Lung (tissue), 12 donors: Measurements from ENCODE around the gene FAM13A. TPM values are rescaled to one million over a fixed set of nuclear protein-coding genes. Genes with fewer than 3 reads are reported as not detected.

Experiments used
- ATAC-seq: fragments of 200-7000 bp; cut with Tn5 transposase; one replicate; pipeline ENCODE4 v1.9.1; 2020; ENCODE audit warnings: moderate number of reproducible peaks; ENCODE audit not compliant: insufficient read depth, low FRiP score
- DNase-seq, 3 donors: peaks; one replicate each; pipeline ENCODE4 v3.0.0-alpha.2; 2013 to 2017
- H3K27ac ChIP-seq, 2 donors: one replicate each; pipeline ENCODE4 v1.5.1; 2013; ENCODE audit warnings: mild to moderate bottlenecking in 2 of 2, moderate library complexity in 2 of 2, control low read depth in 1 of 2, inconsistent platforms in 1 of 2, low read depth in 1 of 2, low read length in 1 of 2
- H3K27me3 ChIP-seq, 3 donors: one replicate each; pipeline ENCODE4 v1.5.1; 2013; ENCODE audit warnings: low read length in 2 of 3; ENCODE audit not compliant: control insufficient read depth in 3 of 3, insufficient read depth in 3 of 3
- H3K36me3 ChIP-seq, 4 donors: one replicate each; pipeline ENCODE4 v1.5.1; 2013; ENCODE audit warnings: low read length in 4 of 4, mild to moderate bottlenecking in 1 of 4, moderate library complexity in 1 of 4; ENCODE audit not compliant: control insufficient read depth in 4 of 4, insufficient read depth in 4 of 4
- H3K4me1 ChIP-seq, 5 donors: one replicate each; pipeline ENCODE4 v1.5.1; 2013; ENCODE audit warnings: low read length in 5 of 5, mild to moderate bottlenecking in 2 of 5, moderate library complexity in 1 of 5; ENCODE audit not compliant: control insufficient read depth in 5 of 5, insufficient read depth in 5 of 5
- H3K4me3 ChIP-seq: one replicate; pipeline ENCODE4 v1.5.1; 2013; ENCODE audit warnings: mild to moderate bottlenecking, control low read depth, moderate library complexity
- H3K9ac ChIP-seq, 2 donors: one replicate each; pipeline ENCODE4 v1.5.1; 2013; ENCODE audit warnings: low read length in 2 of 2, control low read depth in 1 of 2; ENCODE audit not compliant: insufficient read depth in 1 of 2
- H3K9me3 ChIP-seq, 4 donors: one replicate each; pipeline ENCODE4 v1.5.1; 2013; ENCODE audit warnings: low read length in 3 of 4, mild to moderate bottlenecking in 1 of 4, moderate library complexity in 1 of 4; ENCODE audit not compliant: control insufficient read depth in 4 of 4, insufficient read depth in 3 of 4
- WGBS, 2 donors: extraction: QIAGEN DNeasy Blood & Tissue Kit; methylation state at CpG; one replicate each; pipeline ENCODE4 v1.1.7; 2013; 5-methylcytosine and 5-hydroxymethylcytosine counted together
- polyA plus RNA-seq, 2 donors: library from polyadenylated mRNA; stranded (reverse); fragments of 200-250 nt; gene quantifications; one replicate each; pipeline ENCODE4 v1.2.1, GENCODE V29; 2013
- total RNA-seq, 2 donors: library from RNA; depleted of rRNA in 1 of 2; stranded (reverse); fragments of >200 nt in 1 of 2; gene quantifications; one replicate each; pipeline ENCODE4 v1.2.1, GENCODE V29; 2014 to 2021
- TF ChIP-seq, protein P1 (sequence below): IDR thresholded peaks from 2 replicates; pipeline ENCODE4 v1.5.1; 2012; ENCODE audit warnings: mild to moderate bottlenecking; ENCODE audit errors: control extremely low read depth, extremely low read depth
- donor health status: control.
- donor health status: control.
- donor health status: Bipolar disorder and iron deficiency.
- donor health status: healthy.
- donor health status: DM: yes; HTN: yes; CAD: no.

Gene FAM13A
- total and polyA plus RNA-seq, 4 donors, result 9.2 to 122 (median 29.3) TPM

DNA sequence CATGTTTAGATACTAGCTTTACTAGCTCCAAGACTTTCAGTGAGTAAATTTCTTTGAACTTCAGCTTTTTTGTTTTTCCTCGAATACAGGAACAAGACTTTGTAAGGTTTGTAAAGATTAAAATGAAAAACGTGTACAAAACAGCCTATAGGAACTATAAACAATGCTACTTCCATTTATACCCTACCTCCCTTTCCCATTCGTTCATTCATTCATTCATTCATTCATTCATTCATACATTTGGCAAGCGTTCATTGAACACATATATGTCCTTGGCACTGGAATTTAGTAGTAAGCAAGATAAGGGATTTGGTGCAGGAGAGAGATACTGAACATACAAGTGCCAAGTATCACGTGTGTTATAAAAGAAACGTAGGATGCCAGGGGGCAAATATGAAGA is 293.9 kb downstream of the FAM13A start:
- no peak overlapping the region for H3K4me3 ChIP-seq
- no peak overlapping the region for H3K27ac ChIP-seq
- 81 to 84% methylated on average over 6 of the region's 6 CpGs for WGBS, 2 donors
- TF ChIP-seq, protein P1, sequence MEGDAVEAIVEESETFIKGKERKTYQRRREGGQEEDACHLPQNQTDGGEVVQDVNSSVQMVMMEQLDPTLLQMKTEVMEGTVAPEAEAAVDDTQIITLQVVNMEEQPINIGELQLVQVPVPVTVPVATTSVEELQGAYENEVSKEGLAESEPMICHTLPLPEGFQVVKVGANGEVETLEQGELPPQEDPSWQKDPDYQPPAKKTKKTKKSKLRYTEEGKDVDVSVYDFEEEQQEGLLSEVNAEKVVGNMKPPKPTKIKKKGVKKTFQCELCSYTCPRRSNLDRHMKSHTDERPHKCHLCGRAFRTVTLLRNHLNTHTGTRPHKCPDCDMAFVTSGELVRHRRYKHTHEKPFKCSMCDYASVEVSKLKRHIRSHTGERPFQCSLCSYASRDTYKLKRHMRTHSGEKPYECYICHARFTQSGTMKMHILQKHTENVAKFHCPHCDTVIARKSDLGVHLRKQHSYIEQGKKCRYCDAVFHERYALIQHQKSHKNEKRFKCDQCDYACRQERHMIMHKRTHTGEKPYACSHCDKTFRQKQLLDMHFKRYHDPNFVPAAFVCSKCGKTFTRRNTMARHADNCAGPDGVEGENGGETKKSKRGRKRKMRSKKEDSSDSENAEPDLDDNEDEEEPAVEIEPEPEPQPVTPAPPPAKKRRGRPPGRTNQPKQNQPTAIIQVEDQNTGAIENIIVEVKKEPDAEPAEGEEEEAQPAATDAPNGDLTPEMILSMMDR, result no peak
- H3K9ac ChIP-seq, result no peak overlapping the region
- no peaks in the 10 kb centered on the region for H3K27me3 ChIP-seq
- DNase-seq (no peak), ATAC-seq (no peak)
- no peaks in the 10 kb centered on the region for H3K9me3 ChIP-seq
- H3K4me1 ChIP-seq, result peaks cover 4 to 20% (median 11%) of the 10 kb centered on the region in 5 donors
- peaks cover 2 to 26% (median 8%) of the 10 kb centered on the region in 4 donors for H3K36me3 ChIP-seq

DNA sequence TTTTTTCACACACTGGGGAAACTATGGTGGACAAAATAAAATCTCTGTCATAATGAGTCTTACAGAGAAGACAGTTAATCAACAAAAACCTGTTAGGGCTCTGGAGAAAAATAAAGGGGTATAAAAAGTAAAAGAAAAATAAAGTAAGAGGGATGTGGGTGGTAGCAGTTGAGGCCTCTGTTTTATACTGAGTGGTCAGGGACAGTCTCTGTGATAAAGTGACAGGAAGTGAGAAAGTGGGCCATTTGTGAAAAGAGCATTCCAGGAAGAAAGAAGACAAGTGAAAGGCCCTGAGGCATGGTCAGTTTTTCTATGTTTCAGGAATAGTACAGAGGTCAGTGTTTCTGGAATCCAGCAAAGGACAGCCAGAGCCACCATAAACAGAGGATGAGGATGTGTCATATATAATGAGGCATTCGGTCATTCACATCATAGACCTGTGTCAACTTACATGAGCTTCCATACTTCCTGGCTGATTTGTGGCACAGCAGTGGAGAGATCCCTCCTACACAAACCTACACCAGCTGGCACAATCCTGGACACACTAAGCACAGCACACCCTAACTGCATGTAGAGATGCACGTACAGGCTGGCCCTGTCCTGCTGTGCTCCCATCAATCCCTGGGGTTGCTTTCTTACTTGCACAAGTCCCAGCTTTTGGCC is 295.0 kb downstream of the FAM13A start:
- Histone ChIP-seq H3K27me3 (no peaks in the 10 kb centered on the region), H3K4me1 (peaks cover 4 to 25% (median 11%) of the 10 kb centered on the region in 5 donors), H3K36me3 (peaks cover 2 to 25% (median 8%) of the 10 kb centered on the region in 4 donors), H3K27ac (no peak overlapping the region), H3K9me3 (no peaks in the 10 kb centered on the region), H3K4me3 (no peak overlapping the region), H3K9ac (no peak overlapping the region)
- 92 to 94% methylated on average over 2 of the region's 2 CpGs for WGBS, 2 donors
- ATAC-seq (no peak), DNase-seq (no peak)
- TF ChIP-seq, protein P1, result no peak

DNA sequence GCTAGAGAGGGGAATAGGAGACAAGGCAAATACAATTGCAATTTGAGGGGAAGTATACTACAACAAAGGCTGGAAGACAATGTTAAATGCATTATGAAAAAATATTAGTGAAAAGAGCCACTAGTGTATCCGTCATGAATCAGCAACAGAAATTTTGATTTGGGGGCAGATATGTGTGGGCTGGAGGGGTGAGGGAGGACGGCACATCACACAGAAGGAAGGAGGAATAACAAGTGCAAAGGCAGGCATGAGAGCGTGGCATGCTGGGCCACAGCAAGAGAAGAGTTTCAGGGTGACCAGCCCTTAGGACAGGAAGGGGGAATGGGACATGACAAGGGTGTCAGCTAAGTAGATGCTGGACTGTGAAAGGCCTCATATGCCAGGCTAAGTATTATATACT is 295.6 kb downstream of the FAM13A start:
- TF ChIP-seq, protein P1, result no peak
- ATAC-seq, result no peak
- no peak for DNase-seq
- WGBS, 2 donors, result 75 to 92% methylated on average over 3 of the region's 3 CpGs
- H3K36me3 ChIP-seq, result peaks cover 0 to 21% (median 4%) of the 10 kb centered on the region in 4 donors
- H3K4me1 ChIP-seq, result peaks cover 4 to 25% (median 11%) of the 10 kb centered on the region in 5 donors
- H3K9me3 ChIP-seq, result no peaks in the 10 kb centered on the region
- H3K27ac ChIP-seq, result no peak overlapping the region
- H3K9ac ChIP-seq, result no peak overlapping the region
- no peaks in the 10 kb centered on the region for H3K27me3 ChIP-seq
- no peak overlapping the region for H3K4me3 ChIP-seq

DNA sequence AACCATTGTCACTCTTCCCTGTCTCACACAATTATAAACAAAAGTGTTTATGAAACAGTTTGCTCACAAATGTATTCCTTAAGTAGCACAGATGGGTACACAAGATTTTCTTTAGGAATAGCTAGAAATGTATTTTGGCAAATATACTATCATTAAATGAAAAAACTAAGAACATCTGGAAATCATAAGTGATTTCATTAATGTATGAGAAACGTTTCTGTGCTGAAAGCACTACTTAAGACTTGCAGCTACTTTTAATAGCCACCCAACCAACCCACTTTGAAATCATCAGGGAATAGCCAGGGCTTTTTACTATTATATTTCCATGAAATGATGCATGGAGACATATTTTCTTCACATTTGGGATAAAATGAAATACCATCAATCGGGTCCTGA is 297.1 kb downstream of the FAM13A start:
- Histone ChIP-seq H3K9me3 (no peaks in the 10 kb centered on the region), H3K27ac (no peak overlapping the region), H3K4me3 (no peak overlapping the region), H3K9ac (no peak overlapping the region), H3K36me3 (peaks cover 0 to 20% (median 6%) of the 10 kb centered on the region in 4 donors), H3K4me1 (peaks cover 4 to 25% (median 11%) of the 10 kb centered on the region in 5 donors), H3K27me3 (no peaks in the 10 kb centered on the region)
- ATAC-seq (no peak), DNase-seq (peak in 2 of 3 donors; percentile 55 to 70)
- 69 to 78% methylated on average over 2 of the region's 2 CpGs for WGBS, 2 donors
- TF ChIP-seq, protein P1, result no peak
